Transverse colon (tissue), 4 donors: Measurements from ENCODE around the gene RPS6KL1. TPM values are rescaled to one million over a fixed set of nuclear protein-coding genes. Genes with fewer than 3 reads are reported as not detected.

Experiments
- DNase-seq: peaks from one replicate; pipeline ENCODE4 v3.0.0-alpha.2; 2019
- H3K27ac ChIP-seq, 4 donors: fragments of 200-600 bp; sonication (generic); 2 replicates each; pipeline ENCODE4 v1.5.1; 2016 to 2018; ENCODE audit warnings: inconsistent platforms in 4 of 4
- H3K27me3 ChIP-seq: fragments of 200-600 bp; sonication (generic); 2 replicates; pipeline ENCODE4 v1.5.1; 2017; ENCODE audit warnings: inconsistent platforms
- H3K36me3 ChIP-seq, 4 donors: fragments of 200-600 bp; sonication (generic); 2 replicates each; pipeline ENCODE4 v1.5.1; 2017 to 2019; ENCODE audit warnings: inconsistent platforms in 4 of 4
- H3K4me1 ChIP-seq, 4 donors: fragments of 200-600 bp; sonication (generic); 2 replicates each; pipeline ENCODE4 v1.5.1; 2017 to 2020; ENCODE audit warnings: inconsistent platforms in 4 of 4
- H3K4me3 ChIP-seq, 4 donors: fragments of 200-600 bp; sonication (generic); 1 replicate in 1 of 4; 2 replicates in 3 of 4; pipeline versions ENCODE4 v1.5.1 to v1.6.1; 2017 to 2019; ENCODE audit warnings: inconsistent platforms in 4 of 4
- H3K9me3 ChIP-seq, 2 donors: fragments of 200-600 bp; sonication (generic); 2 replicates each; pipeline ENCODE4 v1.5.1; 2017 to 2019; ENCODE audit warnings: inconsistent platforms in 2 of 2
- EP300 ChIP-seq: sonication (generic); formaldehyde crosslinking; IDR thresholded peaks from one replicate; pipeline ENCODE4 v1.6.1; 2017; ENCODE audit warnings: antibody characterized with exemption, low read depth
- POLR2A ChIP-seq: fragments of 450-650 bp; IDR thresholded peaks from one replicate; pipeline ENCODE4 v1.6.1; 2016; ENCODE audit warnings: antibody characterized with exemption, mild to moderate bottlenecking, moderate library complexity
- POLR2AphosphoS5 ChIP-seq, 3 donors: sonication (generic); formaldehyde crosslinking; IDR thresholded peaks; one replicate each; pipeline ENCODE4 v1.6.1; 2016; ENCODE audit warnings: antibody characterized with exemption in 3 of 3
- WGBS, 2 donors: methylation state at CpG; one replicate each; pipeline ENCODE4 v1.1.5; 2018; ENCODE audit warnings: low coverage in 1 of 2; 5-methylcytosine and 5-hydroxymethylcytosine counted together
- in situ Hi-C, 4 donors: fragments of 200-750 bp; cut with MboI; loops; one replicate each; pipeline versions ENCODE4 v1.15.0 to v1.15.1; 2017; ENCODE audit warnings: low sequenced_read_pairs in 3 of 4, low pct_ligation_motif_present in 1 of 4, low pct_unique_long_range_greater_than_20kb in 1 of 4
- intact Hi-C: fragments of 100-400 bp; cut with DNase I; formaldehyde crosslinking; loops from one replicate; pipeline ENCODE4 v1.15.1; 2023; ENCODE audit warnings: low total_unique reads
- total RNA-seq, 4 donors: library from RNA; depleted of rRNA; stranded (reverse); fragments of >200 nt; gene quantifications; one replicate each; pipeline ENCODE4 v1.1.0, GENCODE V29; 2016
- TF ChIP-seq, protein P1 (sequence below), 5 experiments: fragments of 200-600 bp in 3 of 5; fragments of 450-650 bp in 2 of 5; sonication (generic) in 3 of 5; IDR thresholded peaks; 1 replicate in 2 of 5; 2 replicates in 3 of 5; pipeline ENCODE4 v1.5.1; 2016 to 2017; ENCODE audit warnings: antibody characterized with exemption in 5 of 5, inconsistent platforms in 3 of 5, mild to moderate bottlenecking in 2 of 5, moderate library complexity in 1 of 5

RPS6KL1 gene
- total RNA-seq, 4 donors from 2014 or later: 6.4 to 54.1 (median 9.3) TPM; not detected in 1

DNA sequence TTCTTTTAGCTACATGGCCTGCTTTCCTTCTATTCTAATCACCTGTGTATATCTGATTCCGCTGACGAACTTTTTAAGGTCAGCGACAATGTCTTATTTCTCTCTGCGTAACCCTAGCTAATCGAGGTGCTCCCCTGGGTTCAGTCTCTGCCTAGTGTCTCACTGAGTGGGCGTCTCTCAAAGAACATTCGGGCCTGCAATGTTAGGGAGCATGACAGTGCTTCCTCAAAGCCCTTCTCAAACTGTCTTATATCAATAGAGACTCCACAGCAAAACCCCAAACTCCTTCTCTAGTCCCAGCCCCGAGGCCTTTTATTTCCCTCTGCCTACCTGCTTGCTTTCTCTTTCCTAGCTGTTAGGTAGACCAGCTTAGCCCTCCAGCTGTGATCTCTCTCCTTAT is 13.7 kb upstream of the RPS6KL1 start:
- intact Hi-C loops: no loop called here

DNA sequence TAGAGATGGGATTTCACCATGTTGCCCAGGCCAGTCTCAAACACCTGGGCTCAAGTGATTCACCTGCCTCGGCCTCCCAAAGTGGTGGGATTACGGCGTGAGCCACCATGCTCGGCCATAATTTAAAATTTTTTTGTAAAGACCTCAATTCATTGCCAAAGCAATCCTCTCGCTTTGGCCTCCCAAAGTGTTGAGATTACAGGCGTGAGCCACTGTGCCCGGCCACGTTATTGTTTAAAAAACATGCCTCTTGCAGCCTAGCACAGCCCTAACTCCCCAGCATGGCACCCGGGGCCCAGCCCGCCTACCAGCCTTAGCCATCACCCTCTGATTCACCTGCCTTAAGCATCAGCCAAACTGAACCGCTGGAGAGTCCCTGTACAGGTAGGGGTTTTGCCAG is 13.1 kb upstream of the RPS6KL1 start:
- Histone ChIP-seq H3K4me3 (no peak overlapping the region), H3K36me3 (no peaks in the 10 kb centered on the region), H3K9me3 (no peaks in the 10 kb centered on the region), H3K27ac (no peak overlapping the region), H3K4me1 (peaks cover 0 to 29% (median 6%) of the 10 kb centered on the region in 4 donors), H3K27me3 (no peaks in the 10 kb centered on the region)
- intact Hi-C loops: no loop called here
- WGBS, 2 donors: 95 to 97% methylated on average over 9 to 11 of the region's 11 CpGs
- in situ Hi-C loops: loop anchor here in 2 of 4 donors (10.0 to 25.0 kb wide), 2 partner anchors 151 to 159 kb away; no protein-coding TSS in a partner anchor
- no peak for DNase-seq
- TF ChIP-seq POLR2AphosphoS5 (IDR thresholded peaks at IDR 0.05): no peak
- TF ChIP-seq EP300: no peak
- TF ChIP-seq, protein P1, sequence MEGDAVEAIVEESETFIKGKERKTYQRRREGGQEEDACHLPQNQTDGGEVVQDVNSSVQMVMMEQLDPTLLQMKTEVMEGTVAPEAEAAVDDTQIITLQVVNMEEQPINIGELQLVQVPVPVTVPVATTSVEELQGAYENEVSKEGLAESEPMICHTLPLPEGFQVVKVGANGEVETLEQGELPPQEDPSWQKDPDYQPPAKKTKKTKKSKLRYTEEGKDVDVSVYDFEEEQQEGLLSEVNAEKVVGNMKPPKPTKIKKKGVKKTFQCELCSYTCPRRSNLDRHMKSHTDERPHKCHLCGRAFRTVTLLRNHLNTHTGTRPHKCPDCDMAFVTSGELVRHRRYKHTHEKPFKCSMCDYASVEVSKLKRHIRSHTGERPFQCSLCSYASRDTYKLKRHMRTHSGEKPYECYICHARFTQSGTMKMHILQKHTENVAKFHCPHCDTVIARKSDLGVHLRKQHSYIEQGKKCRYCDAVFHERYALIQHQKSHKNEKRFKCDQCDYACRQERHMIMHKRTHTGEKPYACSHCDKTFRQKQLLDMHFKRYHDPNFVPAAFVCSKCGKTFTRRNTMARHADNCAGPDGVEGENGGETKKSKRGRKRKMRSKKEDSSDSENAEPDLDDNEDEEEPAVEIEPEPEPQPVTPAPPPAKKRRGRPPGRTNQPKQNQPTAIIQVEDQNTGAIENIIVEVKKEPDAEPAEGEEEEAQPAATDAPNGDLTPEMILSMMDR (IDR thresholded peaks at IDR 0.05): no peak
- no peak for TF ChIP-seq POLR2A

More for the DNA sequence above, 13.7 kb upstream of the RPS6KL1 start:
- no peaks in the 10 kb centered on the region for H3K27me3 ChIP-seq
- in situ Hi-C loops: loop anchor here in 2 of 4 donors (10.0 to 25.0 kb wide), 2 partner anchors 151 to 158 kb away; no protein-coding TSS in a partner anchor
- no peaks in the 10 kb centered on the region for H3K9me3 ChIP-seq
- TF ChIP-seq POLR2AphosphoS5 (IDR thresholded peaks at IDR 0.05): no peak
- TF ChIP-seq, protein P1 (IDR thresholded peaks at IDR 0.05): no peak
- no peak for TF ChIP-seq EP300
- no peak for TF ChIP-seq POLR2A
- peaks cover 0 to 35% (median 10%) of the 10 kb centered on the region in 4 donors for H3K4me1 ChIP-seq
- H3K27ac ChIP-seq: no peak overlapping the region
- no peak for DNase-seq
- WGBS, 2 donors: 88 to 90% methylated on average over 8 of the region's 8 CpGs
- H3K36me3 ChIP-seq: no peaks in the 10 kb centered on the region
- H3K4me3 ChIP-seq: no peak overlapping the region

DNA sequence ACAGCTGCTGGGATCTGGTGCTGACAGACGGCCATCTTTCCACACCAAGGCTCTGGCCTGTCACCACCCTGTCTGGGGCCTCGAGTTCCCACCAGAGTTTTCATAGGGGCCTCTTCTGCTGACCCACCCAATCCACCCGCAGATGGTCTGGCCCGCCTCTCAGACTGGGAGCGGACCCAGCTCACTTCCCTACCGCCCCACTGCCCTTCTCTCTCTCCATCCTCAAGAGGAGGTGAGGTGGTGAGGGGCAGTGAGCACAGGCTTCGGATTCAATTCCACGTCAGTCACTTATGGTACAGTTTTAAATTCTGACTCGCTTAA is 12.3 kb upstream of the RPS6KL1 start:
- WGBS, 2 donors: 72 to 100% methylated on average over 1 to 9 of the region's 9 CpGs
- Histone ChIP-seq H3K27ac (no peak overlapping the region), H3K27me3 (no peaks in the 10 kb centered on the region), H3K9me3 (no peaks in the 10 kb centered on the region), H3K36me3 (no peaks in the 10 kb centered on the region), H3K4me1 (peaks cover 0 to 22% (median 3%) of the 10 kb centered on the region in 4 donors), H3K4me3 (no peak overlapping the region)
- no peak for DNase-seq
- TF ChIP-seq POLR2AphosphoS5 (IDR thresholded peaks at IDR 0.05) (no peak), POLR2A (no peak), EP300 (no peak)
- TF ChIP-seq, protein P1 (IDR thresholded peaks at IDR 0.05): no peak
- in situ Hi-C loops: loop anchor here in 2 of 4 donors (10.0 to 25.0 kb wide), 2 partner anchors 152 to 159 kb away; no protein-coding TSS in a partner anchor
- intact Hi-C loops: no loop called here

DNA sequence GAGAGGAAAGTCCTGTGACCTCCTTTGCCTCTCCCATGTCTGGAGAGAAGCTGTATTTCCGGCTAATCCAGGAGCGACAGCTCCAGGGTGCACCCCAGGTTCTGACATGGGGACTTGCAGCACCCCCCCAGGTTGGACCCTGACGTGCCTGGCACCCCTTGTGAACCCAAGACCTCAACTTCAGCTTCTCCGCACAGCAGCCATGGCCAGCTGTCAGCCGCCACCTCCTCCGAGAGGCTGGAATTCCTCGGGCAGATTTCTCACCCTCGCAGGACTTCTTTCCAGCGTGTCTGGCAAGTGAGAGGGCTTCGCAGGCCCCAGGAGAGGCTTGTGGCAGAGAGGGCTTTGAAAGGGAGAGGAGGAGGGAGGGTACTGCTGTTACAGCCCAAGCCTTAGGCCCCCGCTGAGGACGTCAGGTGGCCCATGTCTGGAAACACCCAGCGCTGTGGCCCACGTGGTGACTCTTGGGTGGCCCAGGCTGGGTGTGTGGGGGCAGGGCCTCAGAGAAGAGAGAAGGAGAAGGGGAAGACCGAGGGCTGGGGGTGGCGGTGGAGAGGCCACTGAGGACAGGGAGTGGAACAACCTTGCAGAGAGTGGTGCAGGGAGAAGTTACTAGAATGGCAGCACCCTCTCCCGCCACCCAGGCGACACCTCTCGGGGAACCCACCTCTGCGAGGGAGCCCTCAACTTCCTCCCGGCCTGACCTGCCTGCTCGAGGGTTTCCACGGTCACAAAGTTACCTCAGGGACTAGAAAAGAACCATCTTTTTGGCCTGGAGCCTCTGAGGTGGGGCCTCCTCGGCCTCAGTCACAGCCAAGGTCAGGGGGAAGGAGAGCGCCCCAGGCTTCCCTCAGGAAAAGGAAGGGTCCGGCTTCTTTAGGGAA is 11.7 kb upstream of the RPS6KL1 start:
- Histone ChIP-seq H3K36me3 (no peaks in the 10 kb centered on the region), H3K4me3 (no peak overlapping the region), H3K27ac (no peak overlapping the region), H3K4me1 (peaks cover 0 to 16% (median 2%) of the 10 kb centered on the region in 4 donors), H3K9me3 (no peaks in the 10 kb centered on the region), H3K27me3 (no peaks in the 10 kb centered on the region)
- 50 to 71% methylated on average over 4 to 24 of the region's 26 CpGs for WGBS, 2 donors
- no peak for DNase-seq
- in situ Hi-C loops (loop anchor here in 2 of 4 donors (10.0 to 25.0 kb wide), 2 partner anchors 153 to 160 kb away; no protein-coding TSS in a partner anchor), intact Hi-C loops (no loop called here)
- TF ChIP-seq, protein P1 (IDR thresholded peaks at IDR 0.05): no peak
- TF ChIP-seq POLR2AphosphoS5 (IDR thresholded peaks at IDR 0.05): no peak
- TF ChIP-seq EP300: no peak
- no peak for TF ChIP-seq POLR2A
